ENCODE data around the gene PIAS3. TPM values are rescaled to one million over a fixed set of nuclear protein-coding genes. Genes with fewer than 3 reads are reported as not detected.
A peak's percentile ranks its signal among the peaks of the same experiment; 100 is the strongest.

Gene PIAS3
- polyA plus RNA-seq, 3 donors, result 7.2 to 25.9 (median 8.8) TPM

DNA sequence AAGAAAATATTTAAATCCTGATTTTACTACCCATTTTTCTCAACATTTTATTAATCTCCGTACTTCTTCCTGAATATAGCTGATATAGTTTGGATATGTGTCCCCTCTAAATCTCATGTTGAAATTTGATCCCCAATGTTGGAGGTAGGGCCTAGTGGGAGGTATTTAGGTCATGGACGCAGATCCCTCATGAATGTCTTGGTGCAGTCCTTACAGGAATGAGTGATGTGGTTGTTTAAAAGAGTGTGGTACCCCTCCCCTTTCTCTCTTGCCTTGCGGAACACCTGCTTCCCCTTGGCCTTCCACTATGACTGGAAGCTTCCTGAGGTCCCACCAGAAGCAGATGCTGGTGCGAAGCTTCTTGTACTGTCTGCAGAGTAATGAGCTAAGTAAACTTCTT, 52.5 kb downstream of the PIAS3 start:
- Mint-ChIP-seq H3K27me3 (ENCODE audit: low read depth in 3 of 3) (no peaks in the 10 kb centered on the region), H3K9me3 (no peaks in the 10 kb centered on the region), H3K4me3 (no peak overlapping the region), H3K4me1 (peaks cover 28% of the 10 kb centered on the region), H3K27ac (peak overlapping the region in 2 of 7 donors; percentile 56 to 69), H3K36me3 (peaks cover 4 to 12% of the 10 kb centered on the region in 2 donors)
- Histone ChIP-seq H3K4me1 (ENCODE audit: control insufficient read depth in 1 of 2, insufficient read depth in 2 of 2, low read length in 2 of 2) (no peaks in the 10 kb centered on the region), H2AFZ (ENCODE audit: insufficient read depth, low read depth, low read length, poor library complexity, severe bottlenecking) (no peak overlapping the region), H4K20me1 (ENCODE audit: insufficient read depth, low read length) (peaks cover 68% of the 10 kb centered on the region), H3K27ac (ENCODE audit: low read depth in 1 of 2, low read length in 2 of 2) (no peak overlapping the region), H3K27me3 (ENCODE audit: control insufficient read depth in 2 of 2, insufficient read depth in 2 of 2, low read length in 2 of 2) (no peaks in the 10 kb centered on the region), H3K4me3 (replicated peaks in 1 of 3; ENCODE audit: low read depth in 2 of 3, low read length in 3 of 3) (no peak overlapping the region), H3K4me2 (replicated peaks; ENCODE audit: extremely low read depth, low read length, poor library complexity, severe bottlenecking) (no peak overlapping the region), H3K9ac (ENCODE audit: insufficient read depth, low read length, poor library complexity, severe bottlenecking) (no peak overlapping the region), H3K36me3 (replicated peaks in 1 of 2; ENCODE audit: control insufficient read depth in 1 of 2, insufficient read depth in 2 of 2, low read length in 2 of 2) (peaks cover 0 to 6% of the 10 kb centered on the region in 2 donors), H3K9me3 (replicated peaks in 1 of 2; ENCODE audit: control insufficient read depth in 1 of 2, insufficient read depth in 1 of 2, low read length in 2 of 2) (no peaks in the 10 kb centered on the region), H3K79me2 (ENCODE audit: insufficient read depth, low read length) (peaks cover 75% of the 10 kb centered on the region)
- no peak for DNase-seq
- intact Hi-C loops (cut with micrococcal nuclease), result no loop called here
- WGBS (ENCODE audit: insufficient coverage), result no CpG with 5 or more reads among the region's 4 CpGs
- TF ChIP-seq, protein P1, sequence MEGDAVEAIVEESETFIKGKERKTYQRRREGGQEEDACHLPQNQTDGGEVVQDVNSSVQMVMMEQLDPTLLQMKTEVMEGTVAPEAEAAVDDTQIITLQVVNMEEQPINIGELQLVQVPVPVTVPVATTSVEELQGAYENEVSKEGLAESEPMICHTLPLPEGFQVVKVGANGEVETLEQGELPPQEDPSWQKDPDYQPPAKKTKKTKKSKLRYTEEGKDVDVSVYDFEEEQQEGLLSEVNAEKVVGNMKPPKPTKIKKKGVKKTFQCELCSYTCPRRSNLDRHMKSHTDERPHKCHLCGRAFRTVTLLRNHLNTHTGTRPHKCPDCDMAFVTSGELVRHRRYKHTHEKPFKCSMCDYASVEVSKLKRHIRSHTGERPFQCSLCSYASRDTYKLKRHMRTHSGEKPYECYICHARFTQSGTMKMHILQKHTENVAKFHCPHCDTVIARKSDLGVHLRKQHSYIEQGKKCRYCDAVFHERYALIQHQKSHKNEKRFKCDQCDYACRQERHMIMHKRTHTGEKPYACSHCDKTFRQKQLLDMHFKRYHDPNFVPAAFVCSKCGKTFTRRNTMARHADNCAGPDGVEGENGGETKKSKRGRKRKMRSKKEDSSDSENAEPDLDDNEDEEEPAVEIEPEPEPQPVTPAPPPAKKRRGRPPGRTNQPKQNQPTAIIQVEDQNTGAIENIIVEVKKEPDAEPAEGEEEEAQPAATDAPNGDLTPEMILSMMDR (IDR thresholded peaks at IDR 0.05), result no peak

DNA sequence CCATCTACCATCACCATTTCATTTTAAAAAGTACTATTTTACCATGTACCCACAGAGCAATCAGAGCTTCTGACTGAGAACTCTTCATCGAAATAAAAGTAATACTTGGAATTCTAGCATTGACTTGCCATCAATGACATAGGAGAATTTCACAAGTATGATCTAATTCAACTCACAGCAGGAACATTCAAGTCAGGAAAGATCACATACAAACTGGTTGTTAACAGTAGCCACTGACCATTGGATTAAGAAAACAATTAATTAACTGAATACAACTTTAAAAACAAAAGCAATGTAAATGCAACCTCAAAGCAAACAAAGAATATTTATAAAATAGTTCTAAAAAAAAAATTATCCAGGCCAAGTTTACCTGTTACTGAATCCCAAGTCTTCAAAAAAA, 53.8 kb downstream of the PIAS3 start:
- DNase-seq, result no peak
- no peak overlapping the region for H2AFZ ChIP-seq (ENCODE audit: insufficient read depth, low read depth, low read length, poor library complexity, severe bottlenecking)
- Mint-ChIP-seq H3K36me3 (peaks cover 7 to 16% of the 10 kb centered on the region in 2 donors), H3K27ac (no peak overlapping the region), H3K27me3 (ENCODE audit: low read depth in 3 of 3) (peaks cover 0 to 2% (median 0%) of the 10 kb centered on the region in 3 donors), H3K4me3 (no peak overlapping the region), H3K9me3 (no peaks in the 10 kb centered on the region), H3K4me1 (peaks cover 39% of the 10 kb centered on the region)
- H3K27ac ChIP-seq (ENCODE audit: low read depth in 1 of 2, low read length in 2 of 2), result no peak overlapping the region
- no CpG with 5 or more reads among the region's 1 CpG for WGBS (ENCODE audit: insufficient coverage)
- no peak overlapping the region for H3K4me2 ChIP-seq (replicated peaks; ENCODE audit: extremely low read depth, low read length, poor library complexity, severe bottlenecking)
- no peaks in the 10 kb centered on the region for H3K9me3 ChIP-seq (replicated peaks in 1 of 2; ENCODE audit: control insufficient read depth in 1 of 2, insufficient read depth in 1 of 2, low read length in 2 of 2)
- H3K4me3 ChIP-seq (replicated peaks in 1 of 3; ENCODE audit: low read depth in 2 of 3, low read length in 3 of 3), result no peak overlapping the region
- no peaks in the 10 kb centered on the region for H3K4me1 ChIP-seq (ENCODE audit: control insufficient read depth in 1 of 2, insufficient read depth in 2 of 2, low read length in 2 of 2)
- H3K27me3 ChIP-seq (ENCODE audit: control insufficient read depth in 2 of 2, insufficient read depth in 2 of 2, low read length in 2 of 2), result no peaks in the 10 kb centered on the region
- TF ChIP-seq, protein P1 (IDR thresholded peaks at IDR 0.05), result no peak
- H3K79me2 ChIP-seq (ENCODE audit: insufficient read depth, low read length), result peaks cover 87% of the 10 kb centered on the region
- H4K20me1 ChIP-seq (ENCODE audit: insufficient read depth, low read length), result peaks cover 76% of the 10 kb centered on the region
- intact Hi-C loops (cut with micrococcal nuclease), result no loop called here
- no peak overlapping the region for H3K9ac ChIP-seq (ENCODE audit: insufficient read depth, low read length, poor library complexity, severe bottlenecking)
- H3K36me3 ChIP-seq (replicated peaks in 1 of 2; ENCODE audit: control insufficient read depth in 1 of 2, insufficient read depth in 2 of 2, low read length in 2 of 2), result peaks cover 0 to 7% of the 10 kb centered on the region in 2 donors

Measured in CD14-positive monocyte (primary cell).